HS-27A (cell line): Measurements from ENCODE around the gene MAGEC3.
"Not testable (repeated sequence)": the region's sequence is repeated elsewhere in the genome, so short reads cannot be mapped to it uniquely, and the experiment has no call there.

ENCODE experiments used
- DNase-seq: peaks from one replicate; pipeline ENCODE4 v3.0.0-alpha.2; 2012; ENCODE audit warnings: low read depth, missing footprints

Gene MAGEC3

GRCh38 chrX:141838016-141838415 lies at the start of gene MAGEC3:
TSS of gene MAGEC3 (plus strand) at chrX:141838316. CDS start at chrX:141838316, 0 bp downstream.
- no peak for DNase-seq

GRCh38 chrX:141791856-141792255 lies 46.3 kb upstream of the MAGEC3 start:
- no peak for DNase-seq

- no peak for DNase-seq
Measured at GRCh38 chrX:141811438-141811837, 26.7 kb upstream of the MAGEC3 start.

- no peak for DNase-seq
Measured at GRCh38 chrX:141814213-141814857, 23.8 kb upstream of the MAGEC3 start.

GRCh38 chrX:141815904-141816303 lies 22.2 kb upstream of the MAGEC3 start:
- no peak for DNase-seq

- DNase-seq, result no peak
Measured at GRCh38 chrX:141832247-141832646, 5.9 kb upstream of the MAGEC3 start.

GRCh38 chrX:141839856-141840255 lies 1.7 kb downstream of the MAGEC3 start:
- peak; percentile 14 for DNase-seq

- DNase-seq, result no peak
Measured at GRCh38 chrX:141857479-141857878, 19.4 kb downstream of the MAGEC3 start.

GRCh38 chrX:141879616-141880015 lies 41.5 kb downstream of the MAGEC3 start:
- no peak for DNase-seq

- not testable (repeated sequence) for DNase-seq
Measured at GRCh38 chrX:141888811-141889210, 50.7 kb downstream of the MAGEC3 start.

GRCh38 chrX:141894733-141895132 lies 56.6 kb downstream of the MAGEC3 start:
- DNase-seq, result no peak

- DNase-seq, result no peak
Measured at GRCh38 chrX:141897690-141898089, 59.6 kb downstream of the MAGEC3 start.

GRCh38 chrX:141902366-141902765 lies 64.2 kb downstream of the MAGEC3 start:
- DNase-seq, result no peak

GRCh38 chrX:141903400-141904155 lies 65.5 kb downstream of the MAGEC3 start, which contains the start of gene MAGEC1:
TSS of gene MAGEC1 (plus strand) at chrX:141903894. CDS start at chrX:141905073, 1,179 bp downstream.
- DNase-seq, result no peak

- DNase-seq, result no peak
Measured at GRCh38 chrX:141904262-141904661, 66.1 kb downstream of the MAGEC3 start.

GRCh38 chrX:141917801-141918200 lies 79.7 kb downstream of the MAGEC3 start:
- no peak for DNase-seq

- peak; percentile 11 for DNase-seq
Measured at GRCh38 chrX:141924293-141924692, 86.2 kb downstream of the MAGEC3 start.

- no peak for DNase-seq
Measured at GRCh38 chrX:141928432-141928831, 90.3 kb downstream of the MAGEC3 start.

GRCh38 chrX:141934059-141934641 lies 96.0 kb downstream of the MAGEC3 start:
- no peak for DNase-seq

GRCh38 chrX:141935645-141936044 lies 97.5 kb downstream of the MAGEC3 start:
- no peak for DNase-seq

GRCh38 chrX:141936080-141936479 lies 98.0 kb downstream of the MAGEC3 start:
- no peak for DNase-seq

GRCh38 chrX:141941234-141941633 lies 103.1 kb downstream of the MAGEC3 start:
- DNase-seq, result no peak

GRCh38 chrX:141945426-141945825 lies 107.3 kb downstream of the MAGEC3 start:
- DNase-seq, result no peak
